Measurements from ENCODE around the gene ACAP3.

The ACAP3 gene

GRCh38 chr1:1273209-1273511, 34.6 kb downstream of the ACAP3 start:
- H3K79me2 ChIP-seq (ENCODE audit: insufficient read depth, low read length): peaks cover 61% of the 10 kb centered on the region
- H3K9ac ChIP-seq (ENCODE audit: low read depth, low read length, poor library complexity, severe bottlenecking): peak overlapping the region; percentile 89
- no peak overlapping the region for H2AFZ ChIP-seq (ENCODE audit: low read length)
- H3K9me2 ChIP-seq (replicated peaks; ENCODE audit: low read depth, low read length): no peaks in the 10 kb centered on the region
- H3K4me2 ChIP-seq (ENCODE audit: low read depth, low read length, poor library complexity, severe bottlenecking): peak overlapping the region; percentile 84
- no peaks in the 10 kb centered on the region for H3F3A ChIP-seq (ENCODE audit: low read depth)
- no peaks in the 10 kb centered on the region for H3K27me3 ChIP-seq (ENCODE audit: insufficient read depth, low read length, poor library complexity, severe bottlenecking)
- no peaks in the 10 kb centered on the region for H3K36me3 ChIP-seq (ENCODE audit: insufficient read depth, low read length)
- peaks cover 34% of the 10 kb centered on the region for H3K4me1 ChIP-seq (ENCODE audit: insufficient read depth, low read length, poor library complexity, severe bottlenecking)
- TF ChIP-seq EZH2phosphoT487 (IDR thresholded peaks at IDR 0.05; ENCODE audit: borderline replicate concordance) (no peak), CTCF (conservative IDR thresholded peaks at IDR 0.05; ENCODE audit: low read length) (no peak)
- H3K9me3 ChIP-seq (ENCODE audit: insufficient read depth, low read depth, low read length): no peaks in the 10 kb centered on the region
- peaks cover 44% of the 10 kb centered on the region for H4K20me1 ChIP-seq (ENCODE audit: insufficient read depth, low read length, poor library complexity, severe bottlenecking)
- peak overlapping the region; percentile 98 for H3K4me3 ChIP-seq (ENCODE audit: low read length, poor library complexity, severe bottlenecking)

- peaks cover 34% of the 10 kb centered on the region for H3K4me1 ChIP-seq (ENCODE audit: insufficient read depth, low read length, poor library complexity, severe bottlenecking)
- TF ChIP-seq CTCF (conservative IDR thresholded peaks at IDR 0.05; ENCODE audit: low read length): no peak
- no peak for TF ChIP-seq EZH2phosphoT487 (IDR thresholded peaks at IDR 0.05; ENCODE audit: borderline replicate concordance)
- H3K36me3 ChIP-seq (ENCODE audit: insufficient read depth, low read length): no peaks in the 10 kb centered on the region; the same call in 1 of the 2 replicates
- H4K20me1 ChIP-seq (ENCODE audit: insufficient read depth, low read length, poor library complexity, severe bottlenecking): peaks cover 49% of the 10 kb centered on the region
- H3K9me3 ChIP-seq (ENCODE audit: insufficient read depth, low read depth, low read length): no peaks in the 10 kb centered on the region
- H3K4me2 ChIP-seq (ENCODE audit: low read depth, low read length, poor library complexity, severe bottlenecking): peak overlapping the region; percentile 84
- no peaks in the 10 kb centered on the region for H3F3A ChIP-seq (ENCODE audit: low read depth)
- H3K27me3 ChIP-seq (ENCODE audit: insufficient read depth, low read length, poor library complexity, severe bottlenecking): no peaks in the 10 kb centered on the region
- H3K9me2 ChIP-seq (replicated peaks; ENCODE audit: low read depth, low read length): no peaks in the 10 kb centered on the region
- H3K4me3 ChIP-seq (ENCODE audit: low read length, poor library complexity, severe bottlenecking): peak overlapping the region; percentile 98
- H3K79me2 ChIP-seq (ENCODE audit: insufficient read depth, low read length): peaks cover 66% of the 10 kb centered on the region
- no peak overlapping the region for H2AFZ ChIP-seq (ENCODE audit: low read length)
- peak overlapping the region; percentile 89 for H3K9ac ChIP-seq (ENCODE audit: low read depth, low read length, poor library complexity, severe bottlenecking)
Observed at GRCh38 chr1:1272341-1273208, 35.2 kb downstream of the ACAP3 start.

- Histone ChIP-seq H4K20me1 (ENCODE audit: insufficient read depth, low read length, poor library complexity, severe bottlenecking) (peaks cover 55% of the 10 kb centered on the region), H3K79me2 (ENCODE audit: insufficient read depth, low read length) (peaks cover 73% of the 10 kb centered on the region), H3K4me1 (ENCODE audit: insufficient read depth, low read length, poor library complexity, severe bottlenecking) (peaks cover 34% of the 10 kb centered on the region), H3K4me3 (ENCODE audit: low read length, poor library complexity, severe bottlenecking) (peak overlapping the region; percentile 98), H2AFZ (ENCODE audit: low read length) (no peak overlapping the region), H3K9me2 (replicated peaks; ENCODE audit: low read depth, low read length) (no peaks in the 10 kb centered on the region), H3K36me3 (ENCODE audit: insufficient read depth, low read length) (no peaks in the 10 kb centered on the region; the same call in 1 of the 2 replicates), H3F3A (ENCODE audit: low read depth) (no peaks in the 10 kb centered on the region), H3K27me3 (ENCODE audit: insufficient read depth, low read length, poor library complexity, severe bottlenecking) (no peaks in the 10 kb centered on the region), H3K9me3 (ENCODE audit: insufficient read depth, low read depth, low read length) (no peaks in the 10 kb centered on the region), H3K9ac (ENCODE audit: low read depth, low read length, poor library complexity, severe bottlenecking) (peak overlapping the region; percentile 89), H3K4me2 (ENCODE audit: low read depth, low read length, poor library complexity, severe bottlenecking) (peak overlapping the region; percentile 84)
- TF ChIP-seq CTCF (conservative IDR thresholded peaks at IDR 0.05; ENCODE audit: low read length): no peak
- TF ChIP-seq EZH2phosphoT487 (IDR thresholded peaks at IDR 0.05; ENCODE audit: borderline replicate concordance): no peak
Observed at GRCh38 chr1:1270813-1271212, 36.9 kb downstream of the ACAP3 start.

Measured in Loucy (cell line).